MM.1S (cell line): ENCODE data around the gene CASZ1.

ENCODE experiments used
- DNase-seq: peaks from one replicate; pipeline ENCODE4 v3.0.0-alpha.2; 2015
- H2AFZ ChIP-seq: fragments of 300-600 bp; sonication (generic); 2 replicates; pipeline ENCODE4 v1.6.0; 2016; ENCODE audit warnings: antibody characterized with exemption, low read length
- H3F3A ChIP-seq: fragments of 300-600 bp; sonication (generic); 2 replicates; pipeline ENCODE4 v1.6.1; 2016; ENCODE audit warnings: mild to moderate bottlenecking, antibody characterized with exemption, low read length, moderate library complexity, mixed read lengths; ENCODE audit not compliant: insufficient read depth
- H3K27ac ChIP-seq: fragments of 300-600 bp; sonication (generic); 2 replicates; pipeline ENCODE4 v1.5.1; 2016; ENCODE audit warnings: mild to moderate bottlenecking, low read length
- H3K27me3 ChIP-seq: fragments of 300-600 bp; sonication (generic); replicated peaks from 2 replicates; pipeline ENCODE4 v1.6.0; 2016; ENCODE audit warnings: low read length; ENCODE audit not compliant: insufficient read depth
- H3K36me3 ChIP-seq: fragments of 300-600 bp; sonication (generic); replicated peaks from 2 replicates; pipeline ENCODE4 v1.6.1; 2016; ENCODE audit warnings: mild to moderate bottlenecking, low read length, mixed read lengths; ENCODE audit not compliant: insufficient read depth
- H3K4me1 ChIP-seq: fragments of 300-600 bp; sonication (generic); 2 replicates; pipeline ENCODE4 v1.6.1; 2016; ENCODE audit warnings: low read length, mixed read lengths
- H3K4me2 ChIP-seq: fragments of 300-600 bp; sonication (generic); 2 replicates; pipeline ENCODE4 v1.6.0; 2016; ENCODE audit warnings: low read depth, low read length
- H3K4me3 ChIP-seq: fragments of 300-600 bp; sonication (generic); 2 replicates; pipeline ENCODE4 v1.5.1; 2016; ENCODE audit warnings: low read length, mixed read lengths
- H3K79me2 ChIP-seq: fragments of 300-600 bp; sonication (generic); 2 replicates; pipeline ENCODE4 v1.6.1; 2016; ENCODE audit warnings: mixed run types, low read length, mixed read lengths
- H3K9ac ChIP-seq: fragments of 300-600 bp; sonication (generic); 2 replicates; pipeline ENCODE4 v1.6.1; 2016; ENCODE audit warnings: low read length, mixed read lengths
- H3K9me2 ChIP-seq: fragments of 300-600 bp; sonication (generic); replicated peaks from 2 replicates; pipeline ENCODE4 v1.6.1; 2016; ENCODE audit warnings: mild to moderate bottlenecking, low read length, mixed read lengths; ENCODE audit not compliant: insufficient read depth
- H3K9me3 ChIP-seq: fragments of 300-600 bp; sonication (generic); replicated peaks from 2 replicates; pipeline ENCODE4 v1.6.1; 2016; ENCODE audit warnings: mild to moderate bottlenecking, low read length, mixed read lengths; ENCODE audit not compliant: insufficient read depth
- H4K20me1 ChIP-seq: fragments of 300-600 bp; sonication (generic); 2 replicates; pipeline ENCODE4 v1.6.1; 2016; ENCODE audit warnings: mild to moderate bottlenecking, low read length, moderate library complexity, mixed read lengths; ENCODE audit not compliant: insufficient read depth
- EZH2 ChIP-seq: fragments of 300-600 bp; sonication (generic); optimal IDR thresholded peaks from 2 replicates; pipeline ENCODE3; 2017; ENCODE audit warnings: low read depth, mild to moderate bottlenecking, antibody characterized with exemption, low read length, mixed read lengths
- EZH2phosphoT487 ChIP-seq: fragments of 300-600 bp; sonication (generic); IDR thresholded peaks from 2 replicates; pipeline ENCODE4 v1.6.1; 2018; ENCODE audit warnings: antibody characterized with exemption, low read length
- TF ChIP-seq, protein P1 (sequence below): fragments of 300-600 bp; sonication (generic); IDR thresholded peaks from 2 replicates; pipeline ENCODE4 v1.5.1; 2016; ENCODE audit warnings: antibody characterized with exemption, low read length, mixed read lengths

The CASZ1 gene

DNA sequence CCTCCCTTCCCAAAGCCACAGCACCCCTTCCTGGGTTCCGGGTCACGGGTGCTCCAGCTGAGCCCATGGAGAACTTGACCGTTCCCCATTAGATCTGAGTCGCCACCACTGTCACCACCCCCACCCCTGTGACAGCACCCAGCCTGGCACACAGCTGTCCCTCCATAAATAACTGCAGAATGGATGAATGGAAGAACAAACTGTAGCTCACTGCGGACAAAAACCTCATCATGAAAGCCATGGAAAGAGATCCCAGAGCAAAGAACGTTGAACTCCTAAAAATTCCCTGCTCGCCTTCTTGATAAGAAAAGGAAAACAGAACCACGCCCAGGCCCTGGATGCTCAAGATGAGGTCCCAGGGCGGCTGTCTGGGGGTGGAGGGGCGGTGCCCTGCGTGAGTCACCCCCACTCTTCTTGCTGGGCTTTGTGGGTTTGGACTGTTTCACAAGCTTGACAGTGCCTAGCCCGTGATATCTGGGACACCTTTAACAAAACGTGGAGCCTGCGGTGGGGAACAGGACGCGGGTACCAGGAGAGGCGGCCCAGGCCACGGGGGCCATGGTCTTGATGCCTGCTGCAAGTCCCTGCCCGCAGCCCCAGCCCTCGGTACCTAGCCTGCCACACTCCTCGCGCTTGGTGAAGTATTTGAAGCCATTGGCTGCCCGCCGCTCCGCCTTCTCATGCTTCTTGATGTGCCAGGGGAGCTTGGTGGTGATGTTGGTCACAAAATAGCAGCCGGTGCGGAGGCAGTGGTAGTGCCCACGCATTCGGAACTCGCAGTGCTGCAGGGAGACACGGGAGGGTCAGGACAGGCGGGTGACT lies 151.9 kb downstream of the CASZ1 start:
- no peaks in the 10 kb centered on the region; the same call in 1 of the 2 replicates for H4K20me1 ChIP-seq
- H3K4me2 ChIP-seq, result no peak overlapping the region
- no peak overlapping the region for H2AFZ ChIP-seq
- no peaks in the 10 kb centered on the region for H3F3A ChIP-seq
- H3K27ac ChIP-seq, result no peak overlapping the region
- H3K4me3 ChIP-seq, result no peak overlapping the region
- H3K9me3 ChIP-seq, result no peaks in the 10 kb centered on the region
- no peaks in the 10 kb centered on the region for H3K36me3 ChIP-seq
- peaks cover 81% of the 10 kb centered on the region for H3K27me3 ChIP-seq
- H3K9me2 ChIP-seq, result no peaks in the 10 kb centered on the region
- no peak for DNase-seq
- H3K9ac ChIP-seq, result no peak overlapping the region
- H3K4me1 ChIP-seq, result no peaks in the 10 kb centered on the region
- H3K79me2 ChIP-seq, result no peaks in the 10 kb centered on the region
- TF ChIP-seq EZH2phosphoT487 (no peak), EZH2 (no peak)
- TF ChIP-seq, protein P1, sequence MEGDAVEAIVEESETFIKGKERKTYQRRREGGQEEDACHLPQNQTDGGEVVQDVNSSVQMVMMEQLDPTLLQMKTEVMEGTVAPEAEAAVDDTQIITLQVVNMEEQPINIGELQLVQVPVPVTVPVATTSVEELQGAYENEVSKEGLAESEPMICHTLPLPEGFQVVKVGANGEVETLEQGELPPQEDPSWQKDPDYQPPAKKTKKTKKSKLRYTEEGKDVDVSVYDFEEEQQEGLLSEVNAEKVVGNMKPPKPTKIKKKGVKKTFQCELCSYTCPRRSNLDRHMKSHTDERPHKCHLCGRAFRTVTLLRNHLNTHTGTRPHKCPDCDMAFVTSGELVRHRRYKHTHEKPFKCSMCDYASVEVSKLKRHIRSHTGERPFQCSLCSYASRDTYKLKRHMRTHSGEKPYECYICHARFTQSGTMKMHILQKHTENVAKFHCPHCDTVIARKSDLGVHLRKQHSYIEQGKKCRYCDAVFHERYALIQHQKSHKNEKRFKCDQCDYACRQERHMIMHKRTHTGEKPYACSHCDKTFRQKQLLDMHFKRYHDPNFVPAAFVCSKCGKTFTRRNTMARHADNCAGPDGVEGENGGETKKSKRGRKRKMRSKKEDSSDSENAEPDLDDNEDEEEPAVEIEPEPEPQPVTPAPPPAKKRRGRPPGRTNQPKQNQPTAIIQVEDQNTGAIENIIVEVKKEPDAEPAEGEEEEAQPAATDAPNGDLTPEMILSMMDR, result no peak

DNA sequence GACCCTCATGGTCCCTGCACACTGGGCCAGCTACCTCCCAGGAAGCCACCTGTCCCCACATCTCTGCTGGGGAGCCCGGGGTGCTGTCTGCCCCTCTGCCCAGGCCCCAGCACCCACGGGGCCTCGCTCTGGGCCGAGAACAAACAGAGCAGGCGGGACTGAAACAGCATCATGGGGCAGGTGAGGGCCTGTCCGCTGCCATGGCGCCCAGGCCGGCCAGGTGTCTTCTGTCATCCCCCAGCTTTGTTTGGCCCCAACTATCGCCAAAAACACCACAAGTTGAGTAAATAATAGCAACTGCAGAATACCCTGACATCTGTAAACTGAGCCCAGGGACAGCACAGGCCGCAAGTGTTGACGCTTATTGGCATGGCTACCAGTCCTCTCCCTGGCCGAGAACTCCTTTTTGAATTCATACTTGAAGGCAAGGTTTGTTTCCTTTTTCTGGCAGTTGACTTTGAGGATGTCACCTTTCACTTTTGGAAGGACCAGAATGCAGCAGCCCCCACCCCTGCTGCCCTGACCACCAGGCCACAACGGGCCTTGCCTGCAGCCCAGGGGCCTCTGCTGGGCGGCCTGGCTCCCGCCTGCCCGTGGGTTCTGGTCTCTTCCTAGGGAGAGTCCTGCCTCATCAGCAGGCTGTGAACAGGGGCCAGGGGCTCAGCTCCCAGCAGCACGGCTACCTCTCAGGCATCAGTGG lies 152.7 kb downstream of the CASZ1 start:
- H3K4me2 ChIP-seq, result no peak overlapping the region
- H3K9me2 ChIP-seq, result no peaks in the 10 kb centered on the region
- no peak overlapping the region for H3K4me3 ChIP-seq
- peaks cover 73% of the 10 kb centered on the region for H3K27me3 ChIP-seq
- H3K27ac ChIP-seq, result no peak overlapping the region
- H3K36me3 ChIP-seq, result no peaks in the 10 kb centered on the region
- no peak overlapping the region for H2AFZ ChIP-seq
- H3K79me2 ChIP-seq, result no peaks in the 10 kb centered on the region
- H3F3A ChIP-seq, result no peaks in the 10 kb centered on the region
- no peaks in the 10 kb centered on the region for H3K4me1 ChIP-seq
- DNase-seq, result no peak
- H3K9me3 ChIP-seq, result no peaks in the 10 kb centered on the region
- no peaks in the 10 kb centered on the region; the same call in 1 of the 2 replicates for H4K20me1 ChIP-seq
- no peak overlapping the region for H3K9ac ChIP-seq
- TF ChIP-seq, protein P1, result no peak
- TF ChIP-seq EZH2phosphoT487, result no peak
- TF ChIP-seq EZH2, result no peak

DNA sequence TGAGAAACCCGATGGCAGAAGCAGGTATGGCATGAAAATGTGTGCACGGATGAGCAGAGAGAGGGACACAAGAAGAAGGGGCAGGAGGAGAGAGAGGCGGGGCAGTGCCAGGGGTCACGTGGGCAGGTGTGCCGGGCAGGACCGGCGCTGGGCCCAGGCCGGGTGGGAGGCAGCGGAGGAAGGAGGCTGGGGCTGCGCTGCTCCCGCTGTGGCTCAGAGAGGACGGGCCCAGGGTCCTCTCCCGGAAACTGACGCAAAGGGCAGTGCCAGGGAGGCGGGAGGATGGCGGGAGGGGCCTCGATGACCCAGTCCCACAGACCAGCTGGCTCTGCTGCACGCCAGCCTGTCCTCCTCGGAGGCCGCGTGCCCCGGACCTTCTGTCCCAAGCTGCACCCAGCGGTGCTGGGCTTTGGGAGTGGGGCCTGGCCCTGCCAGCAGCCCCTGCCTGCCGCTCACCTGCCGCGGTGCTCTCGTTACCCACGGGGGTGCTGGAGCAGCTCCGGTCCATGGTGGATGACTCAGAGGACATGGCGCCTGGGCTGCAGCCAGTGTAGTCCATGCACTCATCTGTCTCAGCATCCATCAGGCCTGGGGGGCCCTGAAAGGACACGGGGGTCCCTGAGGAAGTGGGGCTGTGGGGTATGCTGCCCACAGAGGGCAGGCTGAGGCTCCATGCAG lies 153.9 kb downstream of the CASZ1 start:
- Histone ChIP-seq H3K27me3 (peaks cover 71% of the 10 kb centered on the region), H3F3A (no peaks in the 10 kb centered on the region), H3K9me2 (no peaks in the 10 kb centered on the region), H3K4me1 (no peaks in the 10 kb centered on the region), H3K9me3 (no peaks in the 10 kb centered on the region), H3K36me3 (no peaks in the 10 kb centered on the region), H3K9ac (no peak overlapping the region), H2AFZ (0 out of 2 replicates have a peak overlapping the region, but pooled peaks have one; percentile 45), H3K27ac (no peak overlapping the region), H3K79me2 (no peaks in the 10 kb centered on the region), H3K4me3 (peak overlapping the region; percentile 45), H4K20me1 (no peaks in the 10 kb centered on the region; the same call in 1 of the 2 replicates), H3K4me2 (peak overlapping the region; percentile 72; the same call in 1 of the 2 replicates)
- no peak for DNase-seq
- TF ChIP-seq EZH2phosphoT487 (no peak), EZH2 (no peak)
- TF ChIP-seq, protein P1, result no peak
